ENCODE measurements around the gene OR10H5. TPM values are rescaled to one million over a fixed set of nuclear protein-coding genes. Genes with fewer than 3 reads are reported as not detected.

Gene OR10H5, protein sequence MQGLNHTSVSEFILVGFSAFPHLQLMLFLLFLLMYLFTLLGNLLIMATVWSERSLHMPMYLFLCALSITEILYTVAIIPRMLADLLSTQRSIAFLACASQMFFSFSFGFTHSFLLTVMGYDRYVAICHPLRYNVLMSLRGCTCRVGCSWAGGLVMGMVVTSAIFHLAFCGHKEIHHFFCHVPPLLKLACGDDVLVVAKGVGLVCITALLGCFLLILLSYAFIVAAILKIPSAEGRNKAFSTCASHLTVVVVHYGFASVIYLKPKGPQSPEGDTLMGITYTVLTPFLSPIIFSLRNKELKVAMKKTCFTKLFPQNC
- not detected for total RNA-seq

DNA sequence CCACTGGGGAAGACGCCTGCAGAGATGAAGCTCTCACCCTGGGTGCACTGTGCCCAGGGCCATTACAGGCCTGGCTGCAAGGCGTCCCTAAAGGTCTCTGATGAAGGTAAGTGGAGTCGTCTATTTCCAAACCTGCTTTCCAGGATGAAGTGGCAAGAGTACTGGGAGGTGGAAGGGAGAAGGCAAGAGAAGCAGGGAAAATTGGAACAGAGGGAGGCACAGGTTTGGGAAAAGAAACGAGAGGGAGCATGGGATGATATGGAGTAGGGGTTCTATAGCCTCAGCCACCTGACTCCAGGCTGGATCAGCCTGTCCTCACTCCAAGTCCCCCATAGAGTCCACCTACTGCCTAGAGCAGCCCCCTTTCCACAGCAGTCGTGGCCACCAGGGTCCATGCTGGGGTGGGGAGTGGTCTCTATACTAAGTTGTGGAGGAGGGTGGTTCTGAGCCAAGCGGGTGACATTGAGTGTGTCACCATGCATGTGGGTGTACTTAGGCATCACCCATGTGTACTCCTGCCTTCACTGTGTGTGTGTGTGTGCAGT, at the start of gene OR10H5:
OR10H5 (plus strand) TSS at position 51 of the 545 bp plus-strand sequence. CDS start 6,388 bp downstream, outside the sequence.
- WGBS, 2 donors (ENCODE audit: low coverage in 1 of 2) = 43% methylated on average over 2 of the region's 6 CpGs; no CpG with 5 or more reads in 1 of the 2 donors
- Histone ChIP-seq H3K9me3 (no peaks in the 10 kb centered on the region), H3K36me3 (no peaks in the 10 kb centered on the region), H3K27ac (no peak within 1 kb of the TSS), H3K4me3 (no peak within 1 kb of the TSS), H3K4me1 (no peaks in the 10 kb centered on the region), H3K27me3 (peaks cover 34% of the 10 kb centered on the region)
- no peak for ATAC-seq
- TF ChIP-seq POLR2A (IDR thresholded peaks at IDR 0.05) = no peak
- TF ChIP-seq, protein P1, sequence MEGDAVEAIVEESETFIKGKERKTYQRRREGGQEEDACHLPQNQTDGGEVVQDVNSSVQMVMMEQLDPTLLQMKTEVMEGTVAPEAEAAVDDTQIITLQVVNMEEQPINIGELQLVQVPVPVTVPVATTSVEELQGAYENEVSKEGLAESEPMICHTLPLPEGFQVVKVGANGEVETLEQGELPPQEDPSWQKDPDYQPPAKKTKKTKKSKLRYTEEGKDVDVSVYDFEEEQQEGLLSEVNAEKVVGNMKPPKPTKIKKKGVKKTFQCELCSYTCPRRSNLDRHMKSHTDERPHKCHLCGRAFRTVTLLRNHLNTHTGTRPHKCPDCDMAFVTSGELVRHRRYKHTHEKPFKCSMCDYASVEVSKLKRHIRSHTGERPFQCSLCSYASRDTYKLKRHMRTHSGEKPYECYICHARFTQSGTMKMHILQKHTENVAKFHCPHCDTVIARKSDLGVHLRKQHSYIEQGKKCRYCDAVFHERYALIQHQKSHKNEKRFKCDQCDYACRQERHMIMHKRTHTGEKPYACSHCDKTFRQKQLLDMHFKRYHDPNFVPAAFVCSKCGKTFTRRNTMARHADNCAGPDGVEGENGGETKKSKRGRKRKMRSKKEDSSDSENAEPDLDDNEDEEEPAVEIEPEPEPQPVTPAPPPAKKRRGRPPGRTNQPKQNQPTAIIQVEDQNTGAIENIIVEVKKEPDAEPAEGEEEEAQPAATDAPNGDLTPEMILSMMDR (IDR thresholded peaks at IDR 0.05) = no peak
- TF ChIP-seq EP300 (IDR thresholded peaks at IDR 0.05) = no peak
- no peak for TF ChIP-seq POLR2AphosphoS5 (IDR thresholded peaks at IDR 0.05)

DNA sequence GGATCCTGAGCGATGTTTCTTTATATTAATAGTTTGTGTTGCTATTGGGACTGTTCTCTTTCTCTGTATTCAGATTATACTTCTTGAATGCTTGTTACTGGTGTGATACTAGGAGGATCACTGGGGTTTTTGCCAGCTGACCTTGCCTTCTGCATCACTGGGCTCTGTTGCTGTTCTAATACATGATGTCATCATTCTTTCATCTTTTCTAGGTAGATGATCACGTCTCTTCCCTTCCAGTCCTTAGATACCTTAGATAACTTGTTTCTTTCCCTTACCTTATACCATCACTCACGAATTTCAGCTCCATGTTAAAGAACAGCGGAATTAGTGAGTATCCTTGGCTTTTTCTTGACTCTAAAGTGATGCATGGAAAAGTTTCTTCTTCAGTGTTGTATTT, 49.7 kb upstream of the OR10H5 start, which contains the start of gene OR10H3:
OR10H3 (plus strand) TSS at position 264 of the 400 bp plus-strand sequence. CDS start 3,408 bp downstream, outside the sequence.
- peaks cover 24% of the 10 kb centered on the region for H3K27me3 ChIP-seq
- H3K27ac ChIP-seq = no peak within 1 kb of the TSS
- H3K4me3 ChIP-seq = no peak within 1 kb of the TSS
- no peak for ATAC-seq
- no peaks in the 10 kb centered on the region for H3K36me3 ChIP-seq
- TF ChIP-seq POLR2A (IDR thresholded peaks at IDR 0.05) = no peak
- TF ChIP-seq, protein P1 (IDR thresholded peaks at IDR 0.05) = no peak
- no peak for TF ChIP-seq POLR2AphosphoS5 (IDR thresholded peaks at IDR 0.05)
- no peaks in the 10 kb centered on the region for H3K4me1 ChIP-seq
- WGBS, 2 donors (ENCODE audit: low coverage in 1 of 2) = 45 to 87% methylated on average over 2 to 4 of the region's 4 CpGs
- peaks cover 0 to 27% (median 0%) of the 10 kb centered on the region in 3 donors for H3K9me3 ChIP-seq

DNA sequence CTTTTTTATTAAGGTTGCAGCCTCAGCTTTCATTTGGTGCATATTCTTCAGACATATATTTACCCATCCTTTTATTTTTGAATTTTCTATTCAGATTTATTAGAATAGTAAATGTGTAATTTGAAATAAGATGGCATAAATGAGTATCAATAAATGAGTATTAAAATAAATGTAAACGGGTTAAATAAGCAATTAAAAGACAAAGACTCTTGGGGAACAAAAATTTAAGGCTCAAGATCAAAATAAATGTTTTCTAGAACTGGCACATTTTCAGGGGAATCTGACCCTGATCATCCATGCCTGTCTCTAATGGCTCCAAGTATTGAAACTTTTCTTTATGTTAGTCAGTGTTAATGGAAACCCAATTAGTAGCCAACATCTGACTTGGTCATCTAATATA, 46.7 kb upstream of the OR10H5 start:
- Histone ChIP-seq H3K9me3 (peaks cover 0 to 27% (median 0%) of the 10 kb centered on the region in 3 donors), H3K36me3 (no peaks in the 10 kb centered on the region)
- 67 to 76% methylated on average over 1 of the region's 1 CpG for WGBS, 2 donors (ENCODE audit: low coverage in 1 of 2)

DNA sequence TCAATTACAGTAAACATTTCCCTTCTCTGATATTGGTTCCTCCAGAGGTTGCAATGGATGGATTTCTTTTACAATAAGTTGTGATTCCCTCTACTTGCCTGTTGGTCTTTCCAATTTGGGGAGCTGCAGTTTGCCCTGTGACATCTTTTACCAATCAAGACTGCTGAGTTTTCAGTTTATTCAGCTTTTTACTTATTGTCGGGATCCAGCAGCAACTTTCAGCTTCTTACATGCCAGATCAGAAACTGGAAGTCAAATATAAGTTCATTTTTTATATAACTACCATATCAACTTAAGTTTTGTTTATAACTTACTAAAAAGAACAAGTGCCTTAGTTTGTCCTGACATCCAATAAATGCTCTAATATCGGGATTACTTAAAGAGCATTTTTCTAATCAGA, 39.2 kb upstream of the OR10H5 start:
- Histone ChIP-seq H3K27ac (no peak overlapping the region), H3K27me3 (peaks cover 51% of the 10 kb centered on the region), H3K4me1 (no peaks in the 10 kb centered on the region), H3K36me3 (no peaks in the 10 kb centered on the region), H3K9me3 (no peaks in the 10 kb centered on the region), H3K4me3 (no peak overlapping the region)
- TF ChIP-seq POLR2A (IDR thresholded peaks at IDR 0.05) (no peak), EP300 (IDR thresholded peaks at IDR 0.05) (no peak), POLR2AphosphoS5 (IDR thresholded peaks at IDR 0.05) (no peak)
- TF ChIP-seq, protein P1 (IDR thresholded peaks at IDR 0.05) = no peak
- 81 to 89% methylated on average over 1 to 2 of the region's 2 CpGs for WGBS, 2 donors (ENCODE audit: low coverage in 1 of 2)
- no peak for ATAC-seq

More for the DNA sequence above, 46.7 kb upstream of the OR10H5 start:
- Histone ChIP-seq H3K4me3 (no peak overlapping the region), H3K27ac (no peak overlapping the region), H3K4me1 (no peaks in the 10 kb centered on the region), H3K27me3 (peaks cover 27% of the 10 kb centered on the region)
- no peak for ATAC-seq
- TF ChIP-seq EP300 (IDR thresholded peaks at IDR 0.05) (no peak), POLR2A (IDR thresholded peaks at IDR 0.05) (no peak), POLR2AphosphoS5 (IDR thresholded peaks at IDR 0.05) (no peak)
- TF ChIP-seq, protein P1 (IDR thresholded peaks at IDR 0.05) = no peak
